Inflammatory macrophage treated with lipopolysaccharide for 4 hours (primary cell): ENCODE data around the gene MAML2.

Experiments
- DNase-seq: peaks from one replicate; pipeline ENCODE4 v3.0.0-alpha.2; 2020

The MAML2 gene

GRCh38 chr11:96092511-96092910 is 250.5 kb downstream of the MAML2 start:
- DNase-seq, result no peak

DNA sequence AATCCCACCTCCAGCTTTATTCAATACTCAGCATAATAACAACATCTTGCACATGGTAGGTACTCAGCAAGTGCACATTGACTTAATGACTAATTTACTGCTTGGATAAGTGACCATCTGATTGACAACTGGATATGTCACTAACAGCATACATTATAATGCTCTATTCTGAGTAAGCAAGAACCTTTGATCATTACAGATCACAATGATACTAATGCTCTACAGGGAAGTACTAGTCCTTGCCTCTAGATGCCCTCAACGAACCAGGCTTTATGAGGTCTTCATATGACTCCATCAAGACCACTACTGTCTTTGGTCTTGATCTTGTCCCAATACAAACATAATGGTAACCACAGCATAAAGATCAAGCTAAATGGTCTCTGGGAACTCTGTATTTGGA is 251.5 kb downstream of the MAML2 start:
- DNase-seq, result no peak

GRCh38 chr11:96090711-96091110 is 252.3 kb downstream of the MAML2 start:
- DNase-seq, result no peak

DNA sequence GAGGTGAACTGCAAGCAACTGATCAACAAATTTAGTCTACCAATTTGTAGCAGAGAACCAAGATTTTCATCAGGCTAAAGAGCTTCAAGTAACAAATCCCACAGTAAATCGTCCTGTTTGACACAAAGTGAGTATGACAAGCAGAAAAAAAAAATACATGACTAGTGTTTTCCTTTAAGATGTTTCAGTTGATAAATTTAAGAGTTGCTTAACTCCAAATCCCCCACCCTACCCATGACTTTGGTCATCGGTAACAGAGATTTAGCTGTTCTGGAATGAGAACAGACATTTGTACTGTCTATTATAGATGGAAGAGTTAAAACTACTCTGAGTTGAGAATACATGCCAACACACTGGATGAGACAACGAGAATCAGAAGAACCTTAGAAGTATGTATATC is 254.1 kb downstream of the MAML2 start:
- no peak for DNase-seq

GRCh38 chr11:96086111-96086510 is 256.9 kb downstream of the MAML2 start:
- no peak for DNase-seq

- DNase-seq, result no peak
Measured at GRCh38 chr11:96085319-96085930, 257.6 kb downstream of the MAML2 start.

DNA sequence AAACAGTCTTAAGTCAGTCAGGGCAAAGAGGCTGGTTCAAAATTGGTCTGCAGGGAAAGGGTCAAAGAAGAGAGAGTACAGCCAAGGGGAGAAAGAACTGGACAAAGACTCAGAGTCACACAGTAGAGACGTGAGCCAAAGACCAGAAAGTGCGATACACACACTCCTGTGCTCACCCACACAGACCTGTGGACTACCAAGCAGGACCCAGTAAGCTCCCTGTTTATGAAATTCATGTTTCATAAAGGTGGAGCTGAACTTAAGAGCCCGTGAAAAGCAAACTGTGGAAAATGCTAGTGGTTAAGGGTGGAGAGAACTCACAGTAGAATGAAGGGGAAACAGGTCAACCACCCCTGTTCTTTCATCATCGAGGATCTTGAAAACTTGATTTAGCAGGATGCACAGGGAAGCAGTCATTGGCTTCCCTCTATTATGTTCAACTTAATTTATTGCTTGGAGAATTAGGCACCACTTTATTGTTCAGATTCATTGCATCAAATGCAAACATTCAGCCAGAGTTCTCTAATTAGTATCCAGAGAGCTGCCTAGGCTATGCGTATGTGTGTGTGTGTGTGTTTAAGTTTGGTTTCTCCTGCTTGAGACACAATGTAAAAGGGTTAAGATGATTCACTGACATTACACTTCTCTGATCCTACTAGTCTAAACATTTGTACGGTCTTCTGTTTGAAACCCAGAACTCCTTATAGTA is 258.2 kb downstream of the MAML2 start:
- no peak for DNase-seq

GRCh38 chr11:96082936-96083335 is 260.1 kb downstream of the MAML2 start:
- DNase-seq, result no peak

DNA sequence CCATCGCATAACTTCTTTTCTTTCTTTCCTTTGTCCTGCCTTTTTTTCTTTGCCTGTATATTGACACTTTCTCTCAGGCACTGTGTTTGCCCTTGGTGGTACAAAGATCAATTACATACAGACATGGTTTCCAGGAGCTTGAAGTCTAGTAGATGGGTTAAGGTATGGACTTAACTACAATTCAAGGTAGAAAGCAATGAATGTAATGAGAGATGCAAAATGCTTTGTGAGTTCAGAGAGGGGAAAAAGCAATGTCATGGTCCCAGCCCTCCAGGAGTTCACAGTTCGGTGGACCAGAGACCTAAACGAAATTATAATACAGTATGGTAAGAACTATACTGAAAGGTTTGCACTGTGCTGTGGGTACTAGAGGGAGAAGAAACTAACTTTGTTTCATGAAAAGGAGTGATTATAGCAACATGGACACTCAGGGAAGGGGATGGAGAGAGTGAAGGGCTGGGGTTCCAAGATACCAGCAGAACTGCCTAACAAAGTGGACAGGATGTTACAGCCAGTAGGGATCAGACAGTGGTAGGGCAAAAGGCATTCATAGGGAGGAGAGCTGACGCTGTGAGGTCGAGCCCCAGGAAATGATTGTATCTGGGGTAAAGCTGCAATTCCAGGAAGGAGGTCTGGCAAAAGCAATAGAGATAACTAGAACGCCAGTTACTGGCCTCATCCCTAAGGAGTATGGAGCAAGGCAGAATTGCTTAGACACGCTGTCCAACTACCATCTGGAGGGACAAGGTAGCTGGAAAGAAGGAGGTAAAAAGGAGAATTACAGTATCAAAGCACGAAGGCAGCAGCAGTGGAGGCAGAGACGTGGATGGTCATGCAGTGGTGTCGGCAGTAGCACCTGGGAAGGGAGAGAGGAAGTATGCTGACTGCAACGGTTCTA is 260.7 kb downstream of the MAML2 start:
- no peak for DNase-seq

GRCh38 chr11:96081561-96081960 is 261.4 kb downstream of the MAML2 start:
- DNase-seq, result no peak

DNA sequence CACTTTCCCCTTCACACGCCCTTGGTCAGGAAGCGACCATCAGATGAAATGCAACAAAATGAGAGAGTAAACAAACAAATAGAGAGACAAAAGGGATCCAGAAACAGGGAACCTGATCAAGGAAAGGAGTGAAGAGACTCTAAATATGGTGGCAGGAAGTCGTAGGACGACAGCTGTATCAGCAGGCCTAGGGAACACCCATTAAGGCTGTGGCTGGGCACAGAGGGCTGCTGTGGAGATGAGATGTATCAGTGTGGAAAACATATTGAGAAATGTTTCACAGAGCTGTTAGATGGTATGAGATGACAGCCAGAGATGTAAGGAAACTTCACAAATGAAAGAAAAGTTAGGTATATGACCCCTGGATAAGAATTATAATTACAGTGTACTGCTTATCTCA is 263.3 kb downstream of the MAML2 start:
- DNase-seq, result peak; percentile 25

GRCh38 chr11:96075532-96075959 is 267.4 kb downstream of the MAML2 start:
- peak; percentile 92 for DNase-seq

GRCh38 chr11:96074551-96075310 is 268.3 kb downstream of the MAML2 start:
- DNase-seq, result no peak

- no peak for DNase-seq
Measured at GRCh38 chr11:96073536-96073935, 269.5 kb downstream of the MAML2 start.

- no peak for DNase-seq
Measured at GRCh38 chr11:96072592-96072991, 270.4 kb downstream of the MAML2 start.

DNA sequence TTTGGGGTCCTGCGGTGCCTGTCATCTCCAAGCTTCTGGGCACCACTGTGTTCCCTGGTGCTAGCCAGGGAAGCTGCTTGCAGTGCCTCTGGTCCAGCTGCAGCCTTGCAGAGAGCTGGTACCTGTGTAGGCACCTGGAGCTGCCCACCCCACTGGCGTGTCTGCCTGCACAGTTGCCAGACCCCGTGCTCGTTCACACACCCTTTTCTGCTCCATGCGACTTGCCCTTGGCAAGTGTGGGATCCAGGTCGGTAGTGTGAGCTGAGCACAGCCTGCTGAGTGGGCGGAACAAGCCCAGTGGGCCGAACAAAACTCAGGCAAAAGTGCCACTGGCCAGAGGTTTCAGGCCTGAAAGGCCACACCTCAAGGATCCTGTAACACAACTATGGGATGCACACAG is 272.5 kb downstream of the MAML2 start:
- no peak for DNase-seq

DNA sequence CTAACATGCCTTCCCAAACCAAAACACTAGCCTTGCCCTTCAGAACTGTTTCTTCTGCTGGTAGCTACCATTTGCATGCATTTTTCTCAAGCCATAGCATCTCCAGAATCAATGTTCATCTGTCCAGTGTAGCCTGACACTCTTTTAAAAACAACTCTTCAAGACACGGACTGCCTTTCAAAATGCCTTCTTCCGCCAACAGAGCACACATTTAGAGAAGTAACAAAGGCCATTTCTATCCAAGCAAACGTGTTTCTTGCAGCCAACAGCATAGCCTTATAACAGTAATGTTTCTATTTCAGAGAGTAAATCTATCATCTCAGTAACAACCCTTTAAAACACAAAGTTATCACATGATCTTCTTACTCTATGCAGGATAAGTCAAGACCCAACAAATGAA is 275.8 kb downstream of the MAML2 start:
- no peak for DNase-seq

DNA sequence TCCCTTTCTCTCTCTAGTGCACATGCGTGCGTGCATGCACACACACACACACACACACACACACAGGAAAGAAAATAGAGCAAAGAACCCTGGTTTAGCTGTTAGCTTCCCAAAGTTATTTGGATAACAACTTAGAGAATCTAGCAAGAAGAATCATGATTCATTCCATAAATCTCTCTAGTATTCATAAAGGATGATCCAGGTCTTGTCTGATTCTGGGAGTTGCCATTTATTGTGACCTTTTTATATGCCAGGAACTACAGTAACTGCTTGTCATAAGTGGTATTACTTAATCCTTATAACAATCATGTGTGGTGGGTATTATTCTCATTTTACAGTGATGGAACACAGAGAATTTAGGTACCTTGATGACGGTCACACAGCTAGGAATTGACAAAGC is 277.6 kb downstream of the MAML2 start:
- DNase-seq, result no peak

DNA sequence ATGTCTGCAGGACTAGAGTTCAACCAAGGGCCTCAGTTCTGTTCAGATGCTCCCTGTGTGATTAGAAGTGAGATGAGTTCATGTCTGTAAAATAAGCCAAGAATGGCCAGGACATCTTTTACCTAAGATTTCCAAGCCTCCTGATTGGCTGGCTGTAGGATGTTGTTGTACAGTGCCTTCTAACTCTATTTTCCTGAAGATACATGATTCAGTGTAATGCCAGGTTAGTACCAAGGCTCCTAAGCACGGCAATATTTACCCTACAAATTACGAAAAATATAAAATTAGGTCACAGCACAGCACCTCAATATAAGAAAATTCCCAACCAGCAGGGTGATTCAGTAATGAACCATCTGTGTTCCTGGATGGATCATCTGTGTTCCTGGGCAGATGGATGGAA is 279.1 kb downstream of the MAML2 start:
- DNase-seq, result no peak

GRCh38 chr11:96063053-96063452 is 279.9 kb downstream of the MAML2 start:
- no peak for DNase-seq

GRCh38 chr11:96062134-96062533 is 280.9 kb downstream of the MAML2 start:
- DNase-seq, result peak; percentile 24

GRCh38 chr11:96061730-96062129 is 281.3 kb downstream of the MAML2 start:
- no peak for DNase-seq

- peak; percentile 21 for DNase-seq
Measured at GRCh38 chr11:96061069-96061468, 281.9 kb downstream of the MAML2 start.
